Measurements from ENCODE around the gene BPIFB1. TPM values are rescaled to one million over a fixed set of nuclear protein-coding genes. Genes with fewer than 3 reads are reported as not detected.

BPIFB1 gene
- total RNA-seq, 6 experiments from 2014 or later: not detected

GRCh38 chr20:33239418-33239817, 43.6 kb upstream of the BPIFB1 start:
- TF ChIP-seq CTCF (IDR thresholded peaks at IDR 0.05): no peak
- Mint-ChIP-seq H3K36me3 (ENCODE audit: low read depth) (no peaks in the 10 kb centered on the region), H3K4me1 (ENCODE audit: low read depth) (no peaks in the 10 kb centered on the region), H3K9me3 (no peaks in the 10 kb centered on the region), H3K27me3 (ENCODE audit: insufficient read depth) (peaks cover 22% of the 10 kb centered on the region), H3K27ac (no peak overlapping the region), H3K4me3 (no peak overlapping the region)
- DNase-seq: no peak

GRCh38 chr20:33239979-33240736, 42.9 kb upstream of the BPIFB1 start:
- Mint-ChIP-seq H3K4me1 (ENCODE audit: low read depth) (no peaks in the 10 kb centered on the region), H3K9me3 (no peaks in the 10 kb centered on the region), H3K27ac (no peak overlapping the region), H3K36me3 (ENCODE audit: low read depth) (no peaks in the 10 kb centered on the region), H3K27me3 (ENCODE audit: insufficient read depth) (peaks cover 23% of the 10 kb centered on the region), H3K4me3 (no peak overlapping the region)
- no peak for TF ChIP-seq CTCF (IDR thresholded peaks at IDR 0.05)
- no peak for DNase-seq

DNA sequence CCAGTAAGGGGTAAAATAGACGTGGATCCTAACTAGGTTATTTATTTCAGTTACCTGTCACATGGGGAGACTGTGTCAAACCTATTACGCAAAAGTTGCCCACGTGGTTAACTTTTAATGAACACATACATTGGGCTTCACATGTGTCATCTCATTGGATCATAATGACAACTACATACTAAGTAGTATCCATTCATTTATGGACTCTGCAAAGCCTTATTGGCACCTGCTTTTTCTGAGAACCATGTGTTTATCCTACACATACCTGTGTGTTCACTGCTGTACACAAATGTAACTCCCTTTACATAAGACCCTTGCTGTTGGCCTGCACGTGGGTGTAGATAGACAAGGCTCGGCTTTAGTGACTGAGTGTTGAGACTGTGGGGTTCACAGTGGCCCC, 42.1 kb upstream of the BPIFB1 start:
- H3K4me3 Mint-ChIP-seq: no peak overlapping the region
- no peak overlapping the region for H3K27ac Mint-ChIP-seq
- H3K36me3 Mint-ChIP-seq (ENCODE audit: low read depth): no peaks in the 10 kb centered on the region
- DNase-seq: no peak
- no peaks in the 10 kb centered on the region for H3K9me3 Mint-ChIP-seq
- no peak for TF ChIP-seq CTCF (IDR thresholded peaks at IDR 0.05)
- H3K27me3 Mint-ChIP-seq (ENCODE audit: insufficient read depth): peaks cover 23% of the 10 kb centered on the region
- no peaks in the 10 kb centered on the region for H3K4me1 Mint-ChIP-seq (ENCODE audit: low read depth)

- TF ChIP-seq CTCF (IDR thresholded peaks at IDR 0.05): no peak
- no peak overlapping the region for H3K4me3 Mint-ChIP-seq
- DNase-seq: no peak
- H3K9me3 Mint-ChIP-seq: no peaks in the 10 kb centered on the region
- no peaks in the 10 kb centered on the region for H3K36me3 Mint-ChIP-seq (ENCODE audit: low read depth)
- no peaks in the 10 kb centered on the region for H3K4me1 Mint-ChIP-seq (ENCODE audit: low read depth)
- peaks cover 25% of the 10 kb centered on the region for H3K27me3 Mint-ChIP-seq (ENCODE audit: insufficient read depth)
- H3K27ac Mint-ChIP-seq: no peak overlapping the region
Measured at GRCh38 chr20:33242319-33243100, 40.5 kb upstream of the BPIFB1 start.

DNA sequence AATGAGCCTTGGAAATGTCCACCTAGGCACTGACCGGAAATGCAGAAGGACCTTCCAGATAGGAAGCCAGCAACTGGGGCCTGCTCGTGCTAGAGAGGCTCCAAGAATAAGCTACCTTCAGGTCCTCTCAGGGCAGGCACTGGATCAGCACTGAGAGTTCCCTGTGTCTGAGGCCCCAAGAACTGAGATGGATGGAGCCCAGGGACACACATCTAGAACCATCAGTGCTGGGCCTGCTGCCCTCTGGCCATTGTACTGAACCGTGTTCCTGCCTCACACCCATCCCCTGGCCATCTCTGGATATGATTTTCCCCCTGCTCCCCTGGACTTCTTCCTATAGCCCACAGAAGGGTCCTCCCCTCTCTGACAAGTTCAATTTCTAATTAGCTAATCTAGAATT, 36.9 kb upstream of the BPIFB1 start:
- TF ChIP-seq CTCF (IDR thresholded peaks at IDR 0.05): no peak
- no peak overlapping the region for H3K27ac Mint-ChIP-seq
- no peak for DNase-seq
- H3K4me1 Mint-ChIP-seq (ENCODE audit: low read depth): no peaks in the 10 kb centered on the region
- H3K27me3 Mint-ChIP-seq (ENCODE audit: insufficient read depth): peaks cover 19% of the 10 kb centered on the region
- no peaks in the 10 kb centered on the region for H3K36me3 Mint-ChIP-seq (ENCODE audit: low read depth)
- no peaks in the 10 kb centered on the region for H3K9me3 Mint-ChIP-seq
- no peak overlapping the region for H3K4me3 Mint-ChIP-seq

All from HFFc6 (cell line).